ENCODE data around the gene SPSB3. TPM values are rescaled to one million over a fixed set of nuclear protein-coding genes. Genes with fewer than 3 reads are reported as not detected.

Gene SPSB3
- total and polyA plus RNA-seq, 9 of the 15 experiments (the other 6 are each of a cell fraction or from before 2014, with no cell fraction given), result 0.39 to 37.4 (median 7.1) TPM

DNA sequence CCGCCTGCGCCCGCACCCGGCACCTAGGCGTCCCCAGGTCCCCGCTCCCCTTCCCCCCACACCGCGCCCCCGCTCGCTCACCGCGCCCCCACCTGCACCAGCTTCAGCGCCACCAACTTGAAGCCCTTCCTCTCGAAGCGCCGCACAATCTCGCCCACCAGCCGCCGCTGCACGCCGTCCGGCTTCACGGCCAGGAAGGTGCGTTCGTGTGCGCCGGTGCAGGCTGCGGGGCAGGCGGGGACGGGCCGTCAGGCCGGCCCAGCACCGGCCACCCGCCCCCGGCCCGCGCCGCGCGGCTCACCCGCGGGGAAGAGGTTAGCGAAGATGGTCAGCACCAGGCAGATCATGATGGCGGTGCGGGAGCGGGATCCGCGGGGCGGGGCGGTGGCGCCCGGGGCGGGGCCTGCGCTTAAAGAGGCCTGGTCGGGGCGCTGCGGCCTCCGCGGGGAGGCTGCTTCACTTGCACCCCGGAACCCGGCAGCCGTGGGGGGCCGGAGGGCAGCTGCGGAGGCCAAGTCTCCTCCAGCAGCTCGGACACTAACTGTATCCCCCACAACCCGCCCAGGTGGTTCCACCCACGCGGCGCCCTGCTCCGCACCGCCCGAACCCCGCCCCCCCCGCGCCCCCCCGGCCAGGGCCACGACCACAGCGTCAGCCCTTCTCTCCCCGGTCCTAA, 11.0 kb downstream of the SPSB3 start, which contains the start of gene NME3 (continued):
- TF ChIP-seq YBX1 (IDR thresholded peaks at IDR 0.05) (no peak), ZNF23 (CRISPR knock-in tag; IDR thresholded peaks at IDR 0.05) (no peak), JUN (IDR thresholded peaks at IDR 0.05; ENCODE audit: borderline replicate concordance, low read depth, low read length) (no peak), JUN (CRISPR knock-in tag; IDR thresholded peaks at IDR 0.05; ENCODE audit: borderline replicate concordance) (no peak), C11orf30 (IDR thresholded peaks at IDR 0.05; ENCODE audit: low read depth) (no peak), SMARCC2 (IDR thresholded peaks at IDR 0.05; ENCODE audit: low read depth) (no peak), ILF3 (IDR thresholded peaks at IDR 0.05; ENCODE audit: borderline replicate concordance) (peak; percentile 28; the same call in 1 of the 2 replicates), HMG20B (CRISPR knock-in tag; IDR thresholded peaks at IDR 0.05) (no peak), TAF9B (IDR thresholded peaks at IDR 0.05; ENCODE audit: partially characterized antibody) (no peak), DPF2 (IDR thresholded peaks at IDR 0.05) (no peak), SIN3B (IDR thresholded peaks at IDR 0.05; ENCODE audit: low read depth) (peak; percentile 65; the same call in 1 of the 2 replicates), ADNP (tag; IDR thresholded peaks at IDR 0.05) (no peak), SRSF7 (optimal IDR thresholded peaks at IDR 0.05; ENCODE audit: low read depth, low read length) (no peak), CTBP1 (IDR thresholded peaks at IDR 0.05; ENCODE audit: borderline replicate concordance) (peak; percentile 31; the same call in 1 of the 2 replicates)
- TF ChIP-seq, protein P1, sequence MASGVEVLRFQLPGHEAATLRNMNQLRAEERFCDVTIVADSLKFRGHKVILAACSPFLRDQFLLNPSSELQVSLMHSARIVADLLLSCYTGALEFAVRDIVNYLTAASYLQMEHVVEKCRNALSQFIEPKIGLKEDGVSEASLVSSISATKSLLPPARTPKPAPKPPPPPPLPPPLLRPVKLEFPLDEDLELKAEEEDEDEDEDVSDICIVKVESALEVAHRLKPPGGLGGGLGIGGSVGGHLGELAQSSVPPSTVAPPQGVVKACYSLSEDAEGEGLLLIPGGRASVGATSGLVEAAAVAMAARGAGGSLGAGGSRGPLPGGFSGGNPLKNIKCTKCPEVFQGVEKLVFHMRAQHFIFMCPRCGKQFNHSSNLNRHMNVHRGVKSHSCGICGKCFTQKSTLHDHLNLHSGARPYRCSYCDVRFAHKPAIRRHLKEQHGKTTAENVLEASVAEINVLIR (CRISPR knock-in tag; IDR thresholded peaks at IDR 0.05), result no peak
- TF ChIP-seq, protein P2, sequence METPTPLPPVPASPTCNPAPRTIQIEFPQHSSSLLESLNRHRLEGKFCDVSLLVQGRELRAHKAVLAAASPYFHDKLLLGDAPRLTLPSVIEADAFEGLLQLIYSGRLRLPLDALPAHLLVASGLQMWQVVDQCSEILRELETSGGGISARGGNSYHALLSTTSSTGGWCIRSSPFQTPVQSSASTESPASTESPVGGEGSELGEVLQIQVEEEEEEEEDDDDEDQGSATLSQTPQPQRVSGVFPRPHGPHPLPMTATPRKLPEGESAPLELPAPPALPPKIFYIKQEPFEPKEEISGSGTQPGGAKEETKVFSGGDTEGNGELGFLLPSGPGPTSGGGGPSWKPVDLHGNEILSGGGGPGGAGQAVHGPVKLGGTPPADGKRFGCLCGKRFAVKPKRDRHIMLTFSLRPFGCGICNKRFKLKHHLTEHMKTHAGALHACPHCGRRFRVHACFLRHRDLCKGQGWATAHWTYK (CRISPR knock-in tag; IDR thresholded peaks at IDR 0.05), result 0 out of 2 replicates have a peak, but pooled peaks have one; percentile 10
- TF ChIP-seq, protein P3, sequence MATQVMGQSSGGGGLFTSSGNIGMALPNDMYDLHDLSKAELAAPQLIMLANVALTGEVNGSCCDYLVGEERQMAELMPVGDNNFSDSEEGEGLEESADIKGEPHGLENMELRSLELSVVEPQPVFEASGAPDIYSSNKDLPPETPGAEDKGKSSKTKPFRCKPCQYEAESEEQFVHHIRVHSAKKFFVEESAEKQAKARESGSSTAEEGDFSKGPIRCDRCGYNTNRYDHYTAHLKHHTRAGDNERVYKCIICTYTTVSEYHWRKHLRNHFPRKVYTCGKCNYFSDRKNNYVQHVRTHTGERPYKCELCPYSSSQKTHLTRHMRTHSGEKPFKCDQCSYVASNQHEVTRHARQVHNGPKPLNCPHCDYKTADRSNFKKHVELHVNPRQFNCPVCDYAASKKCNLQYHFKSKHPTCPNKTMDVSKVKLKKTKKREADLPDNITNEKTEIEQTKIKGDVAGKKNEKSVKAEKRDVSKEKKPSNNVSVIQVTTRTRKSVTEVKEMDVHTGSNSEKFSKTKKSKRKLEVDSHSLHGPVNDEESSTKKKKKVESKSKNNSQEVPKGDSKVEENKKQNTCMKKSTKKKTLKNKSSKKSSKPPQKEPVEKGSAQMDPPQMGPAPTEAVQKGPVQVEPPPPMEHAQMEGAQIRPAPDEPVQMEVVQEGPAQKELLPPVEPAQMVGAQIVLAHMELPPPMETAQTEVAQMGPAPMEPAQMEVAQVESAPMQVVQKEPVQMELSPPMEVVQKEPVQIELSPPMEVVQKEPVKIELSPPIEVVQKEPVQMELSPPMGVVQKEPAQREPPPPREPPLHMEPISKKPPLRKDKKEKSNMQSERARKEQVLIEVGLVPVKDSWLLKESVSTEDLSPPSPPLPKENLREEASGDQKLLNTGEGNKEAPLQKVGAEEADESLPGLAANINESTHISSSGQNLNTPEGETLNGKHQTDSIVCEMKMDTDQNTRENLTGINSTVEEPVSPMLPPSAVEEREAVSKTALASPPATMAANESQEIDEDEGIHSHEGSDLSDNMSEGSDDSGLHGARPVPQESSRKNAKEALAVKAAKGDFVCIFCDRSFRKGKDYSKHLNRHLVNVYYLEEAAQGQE (IDR thresholded peaks at IDR 0.05; ENCODE audit: borderline replicate concordance), result no peak
- TF ChIP-seq, protein P3 (CRISPR knock-in tag; IDR thresholded peaks at IDR 0.05; ENCODE audit: low read depth), result 0 out of 2 replicates have a peak, but pooled peaks have one; percentile 29

Measured in K562 (cell line).